GM21529 (cell line): ENCODE results near the gene MAN2A1.
"Not testable (repeated sequence)": the region's sequence is repeated elsewhere in the genome, so short reads cannot be mapped to it uniquely, and the experiment has no call there.

Experiments used
- ATAC-seq: cut with Tn5 transposase; IDR thresholded peaks from one replicate; pipeline ENCODE4 v1.9.1; 2021; ENCODE audit not compliant: unreplicated experiment

MAN2A1 gene

GRCh38 chr5:109857405-109858031, 167.8 kb downstream of the MAN2A1 start:
- no peak for ATAC-seq

GRCh38 chr5:109859537-109859936, 169.8 kb downstream of the MAN2A1 start:
- ATAC-seq, result no peak

GRCh38 chr5:109862301-109862700, 172.6 kb downstream of the MAN2A1 start:
- ATAC-seq, result no peak

- no peak for ATAC-seq
Measured at GRCh38 chr5:109863752-109864151, 174.0 kb downstream of the MAN2A1 start.

- ATAC-seq, result no peak
Measured at GRCh38 chr5:109865637-109866036, 175.9 kb downstream of the MAN2A1 start.

GRCh38 chr5:109866051-109866450, 176.3 kb downstream of the MAN2A1 start:
- ATAC-seq, result no peak

- ATAC-seq, result no peak
Measured at GRCh38 chr5:109868737-109869136, 179.0 kb downstream of the MAN2A1 start.

GRCh38 chr5:109873687-109874086, 184.0 kb downstream of the MAN2A1 start:
- no peak for ATAC-seq

- no peak for ATAC-seq
Measured at GRCh38 chr5:109874108-109874507, 184.4 kb downstream of the MAN2A1 start.

GRCh38 chr5:109876030-109876725, 186.5 kb downstream of the MAN2A1 start:
- ATAC-seq, result no peak

- no peak for ATAC-seq
Measured at GRCh38 chr5:109876941-109877669, 187.4 kb downstream of the MAN2A1 start.

GRCh38 chr5:109877670-109878045, 187.9 kb downstream of the MAN2A1 start:
- ATAC-seq, result no peak

- ATAC-seq, result no peak
Measured at GRCh38 chr5:109878887-109879286, 189.2 kb downstream of the MAN2A1 start.

GRCh38 chr5:109880907-109881685, 191.4 kb downstream of the MAN2A1 start:
- ATAC-seq, result no peak

- no peak for ATAC-seq
Measured at GRCh38 chr5:109882546-109882945, 192.8 kb downstream of the MAN2A1 start.

GRCh38 chr5:109884676-109885075, 194.9 kb downstream of the MAN2A1 start:
- ATAC-seq, result no peak

GRCh38 chr5:109885205-109885604, 195.5 kb downstream of the MAN2A1 start:
- no peak for ATAC-seq

- no peak for ATAC-seq
Measured at GRCh38 chr5:109888989-109889388, 199.3 kb downstream of the MAN2A1 start.

GRCh38 chr5:109893271-109893670, 203.5 kb downstream of the MAN2A1 start:
- ATAC-seq, result not testable (repeated sequence)

- ATAC-seq, result no peak
Measured at GRCh38 chr5:109898269-109899162, 208.8 kb downstream of the MAN2A1 start.
